Transverse colon (tissue), 4 donors: ENCODE measurements around the gene TMEM245. TPM values are rescaled to one million over a fixed set of nuclear protein-coding genes. Genes with fewer than 3 reads are reported as not detected.

Experiments used
- DNase-seq: peaks from one replicate; pipeline ENCODE4 v3.0.0-alpha.2; 2019
- H3K27ac ChIP-seq, 4 donors: fragments of 200-600 bp; sonication (generic); 2 replicates each; pipeline ENCODE4 v1.5.1; 2016 to 2018; ENCODE audit warnings: inconsistent platforms in 4 of 4
- H3K27me3 ChIP-seq: fragments of 200-600 bp; sonication (generic); 2 replicates; pipeline ENCODE4 v1.5.1; 2017; ENCODE audit warnings: inconsistent platforms
- H3K36me3 ChIP-seq, 4 donors: fragments of 200-600 bp; sonication (generic); 2 replicates each; pipeline ENCODE4 v1.5.1; 2017 to 2019; ENCODE audit warnings: inconsistent platforms in 4 of 4
- H3K4me1 ChIP-seq, 4 donors: fragments of 200-600 bp; sonication (generic); 2 replicates each; pipeline ENCODE4 v1.5.1; 2017 to 2020; ENCODE audit warnings: inconsistent platforms in 4 of 4
- H3K4me3 ChIP-seq, 4 donors: fragments of 200-600 bp; sonication (generic); 1 replicate in 1 of 4; 2 replicates in 3 of 4; pipeline versions ENCODE4 v1.5.1 to v1.6.1; 2017 to 2019; ENCODE audit warnings: inconsistent platforms in 4 of 4
- H3K9me3 ChIP-seq, 2 donors: fragments of 200-600 bp; sonication (generic); 2 replicates each; pipeline ENCODE4 v1.5.1; 2017 to 2019; ENCODE audit warnings: inconsistent platforms in 2 of 2
- EP300 ChIP-seq: sonication (generic); formaldehyde crosslinking; IDR thresholded peaks from one replicate; pipeline ENCODE4 v1.6.1; 2017; ENCODE audit warnings: antibody characterized with exemption, low read depth
- POLR2A ChIP-seq: fragments of 450-650 bp; IDR thresholded peaks from one replicate; pipeline ENCODE4 v1.6.1; 2016; ENCODE audit warnings: antibody characterized with exemption, mild to moderate bottlenecking, moderate library complexity
- POLR2AphosphoS5 ChIP-seq, 3 donors: sonication (generic); formaldehyde crosslinking; IDR thresholded peaks; one replicate each; pipeline ENCODE4 v1.6.1; 2016; ENCODE audit warnings: antibody characterized with exemption in 3 of 3
- WGBS, 2 donors: methylation state at CpG; one replicate each; pipeline ENCODE4 v1.1.5; 2018; ENCODE audit warnings: low coverage in 1 of 2; 5-methylcytosine and 5-hydroxymethylcytosine counted together
- in situ Hi-C, 4 donors: fragments of 200-750 bp; cut with MboI; loops; one replicate each; pipeline versions ENCODE4 v1.15.0 to v1.15.1; 2017; ENCODE audit warnings: low sequenced_read_pairs in 3 of 4, low pct_ligation_motif_present in 1 of 4, low pct_unique_long_range_greater_than_20kb in 1 of 4
- intact Hi-C: fragments of 100-400 bp; cut with DNase I; formaldehyde crosslinking; loops from one replicate; pipeline ENCODE4 v1.15.1; 2023; ENCODE audit warnings: low total_unique reads
- total RNA-seq, 4 donors: library from RNA; depleted of rRNA; stranded (reverse); fragments of >200 nt; gene quantifications; one replicate each; pipeline ENCODE4 v1.1.0, GENCODE V29; 2016
- TF ChIP-seq, protein P1 (sequence below), 5 experiments: fragments of 200-600 bp in 3 of 5; fragments of 450-650 bp in 2 of 5; sonication (generic) in 3 of 5; IDR thresholded peaks; 1 replicate in 2 of 5; 2 replicates in 3 of 5; pipeline ENCODE4 v1.5.1; 2016 to 2017; ENCODE audit warnings: antibody characterized with exemption in 5 of 5, inconsistent platforms in 3 of 5, mild to moderate bottlenecking in 2 of 5, moderate library complexity in 1 of 5

TMEM245 gene
- total RNA-seq, 4 donors from 2014 or later, result 28.5 to 63.6 (median 58.7) TPM

DNA sequence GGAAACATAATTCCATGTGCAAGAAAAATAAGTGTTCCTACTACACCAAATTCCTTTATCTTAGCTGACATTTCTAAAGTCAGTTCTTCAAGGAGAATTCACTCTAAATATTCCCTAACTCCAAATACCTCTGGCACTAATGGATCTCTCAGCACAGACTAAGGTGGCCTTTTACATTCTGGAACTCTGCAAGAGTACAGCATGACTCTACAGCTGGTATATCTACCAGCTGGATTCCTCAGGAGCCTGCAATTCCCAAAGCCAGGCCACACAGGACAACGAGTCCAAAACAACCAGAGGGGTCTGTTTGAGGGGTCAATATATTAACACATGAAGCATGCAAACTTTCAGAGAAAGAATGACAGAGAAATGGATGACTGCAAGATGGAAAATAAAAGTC, 27.2 kb downstream of the TMEM245 start:
- TF ChIP-seq POLR2A, result no peak
- no peak for TF ChIP-seq POLR2AphosphoS5 (IDR thresholded peaks at IDR 0.05)
- TF ChIP-seq, protein P1, sequence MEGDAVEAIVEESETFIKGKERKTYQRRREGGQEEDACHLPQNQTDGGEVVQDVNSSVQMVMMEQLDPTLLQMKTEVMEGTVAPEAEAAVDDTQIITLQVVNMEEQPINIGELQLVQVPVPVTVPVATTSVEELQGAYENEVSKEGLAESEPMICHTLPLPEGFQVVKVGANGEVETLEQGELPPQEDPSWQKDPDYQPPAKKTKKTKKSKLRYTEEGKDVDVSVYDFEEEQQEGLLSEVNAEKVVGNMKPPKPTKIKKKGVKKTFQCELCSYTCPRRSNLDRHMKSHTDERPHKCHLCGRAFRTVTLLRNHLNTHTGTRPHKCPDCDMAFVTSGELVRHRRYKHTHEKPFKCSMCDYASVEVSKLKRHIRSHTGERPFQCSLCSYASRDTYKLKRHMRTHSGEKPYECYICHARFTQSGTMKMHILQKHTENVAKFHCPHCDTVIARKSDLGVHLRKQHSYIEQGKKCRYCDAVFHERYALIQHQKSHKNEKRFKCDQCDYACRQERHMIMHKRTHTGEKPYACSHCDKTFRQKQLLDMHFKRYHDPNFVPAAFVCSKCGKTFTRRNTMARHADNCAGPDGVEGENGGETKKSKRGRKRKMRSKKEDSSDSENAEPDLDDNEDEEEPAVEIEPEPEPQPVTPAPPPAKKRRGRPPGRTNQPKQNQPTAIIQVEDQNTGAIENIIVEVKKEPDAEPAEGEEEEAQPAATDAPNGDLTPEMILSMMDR (IDR thresholded peaks at IDR 0.05), result no peak
- no peak for TF ChIP-seq EP300
- H3K4me3 ChIP-seq, result no peak overlapping the region
- no peaks in the 10 kb centered on the region for H3K9me3 ChIP-seq
- no peaks in the 10 kb centered on the region for H3K27me3 ChIP-seq
- 60 to 71% methylated on average over 1 of the region's 1 CpG for WGBS, 2 donors
- in situ Hi-C loops (no loop called here), intact Hi-C loops (no loop called here)
- H3K27ac ChIP-seq, result no peak overlapping the region
- peaks cover 0 to 22% (median 8%) of the 10 kb centered on the region in 4 donors for H3K4me1 ChIP-seq
- H3K36me3 ChIP-seq, result peaks cover 0 to 30% (median 11%) of the 10 kb centered on the region in 4 donors
- DNase-seq, result no peak

DNA sequence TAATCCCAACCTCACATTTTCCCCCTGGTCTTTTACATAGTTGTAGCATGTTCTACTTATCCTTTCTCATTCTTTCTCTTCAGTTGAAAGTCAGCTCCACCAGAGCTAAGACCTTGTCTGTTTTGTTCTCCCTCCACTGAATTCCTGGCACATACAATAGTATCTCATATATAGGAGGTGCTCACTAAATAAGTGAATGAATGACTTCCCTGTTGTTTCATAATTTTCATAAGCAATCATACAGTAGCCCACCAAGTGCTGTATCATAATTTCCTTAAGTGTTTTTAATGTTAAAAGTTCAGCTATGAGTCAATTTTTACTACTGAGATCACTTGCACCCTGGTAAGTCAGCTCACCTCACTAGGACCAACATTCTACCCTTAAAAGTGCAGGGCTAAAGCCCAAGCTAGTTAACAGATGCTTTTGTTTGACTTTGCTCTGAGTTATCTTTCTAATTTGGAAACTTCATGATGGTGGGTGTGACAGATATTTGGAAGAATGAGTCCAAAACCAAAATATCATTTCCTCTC, 27.6 kb downstream of the TMEM245 start:
- TF ChIP-seq, protein P1 (IDR thresholded peaks at IDR 0.05), result no peak
- TF ChIP-seq EP300 (no peak), POLR2A (no peak)
- Histone ChIP-seq H3K9me3 (no peaks in the 10 kb centered on the region), H3K27ac (no peak overlapping the region), H3K4me3 (no peak overlapping the region), H3K4me1 (peaks cover 0 to 20% (median 4%) of the 10 kb centered on the region in 4 donors), H3K27me3 (no peaks in the 10 kb centered on the region), H3K36me3 (peaks cover 0 to 30% (median 11%) of the 10 kb centered on the region in 4 donors)
- in situ Hi-C loops (no loop called here), intact Hi-C loops (no loop called here)
- no peak for DNase-seq

- no peak overlapping the region for H3K27ac ChIP-seq
- intact Hi-C loops, result no loop called here
- in situ Hi-C loops, result no loop called here
Observed at GRCh38 chr9:109088221-109088620, 31.5 kb downstream of the TMEM245 start.

GRCh38 chr9:109087795-109088194, 32.0 kb downstream of the TMEM245 start:
- in situ Hi-C loops (no loop called here), intact Hi-C loops (no loop called here)
- no peaks in the 10 kb centered on the region for H3K9me3 ChIP-seq
- no peak for TF ChIP-seq EP300
- TF ChIP-seq POLR2AphosphoS5 (IDR thresholded peaks at IDR 0.05), result no peak
- TF ChIP-seq POLR2A, result no peak
- TF ChIP-seq, protein P1 (IDR thresholded peaks at IDR 0.05), result no peak
- no peak for DNase-seq
- 93 to 100% methylated on average over 2 of the region's 2 CpGs for WGBS, 2 donors
- H3K36me3 ChIP-seq, result peaks cover 0 to 39% (median 13%) of the 10 kb centered on the region in 4 donors
- no peak overlapping the region for H3K4me3 ChIP-seq
- peaks cover 0 to 2% (median 0%) of the 10 kb centered on the region in 4 donors for H3K4me1 ChIP-seq
- no peak overlapping the region for H3K27ac ChIP-seq
- H3K27me3 ChIP-seq, result no peaks in the 10 kb centered on the region

More at GRCh38 chr9:109088221-109088620, 31.5 kb downstream of the TMEM245 start:
- Histone ChIP-seq H3K9me3 (no peaks in the 10 kb centered on the region), H3K27me3 (no peaks in the 10 kb centered on the region), H3K36me3 (peaks cover 0 to 41% (median 15%) of the 10 kb centered on the region in 4 donors), H3K4me3 (no peak overlapping the region), H3K4me1 (no peaks in the 10 kb centered on the region)
- TF ChIP-seq POLR2A (no peak), POLR2AphosphoS5 (IDR thresholded peaks at IDR 0.05) (no peak)
- TF ChIP-seq, protein P1 (IDR thresholded peaks at IDR 0.05), result no peak
- WGBS, 2 donors, result 98 to 99% methylated on average over 7 of the region's 7 CpGs
- DNase-seq, result no peak
